ELF-1 (cell line): ENCODE measurements around the gene CLDN24.

Experiments
- DNase-seq: peaks from one replicate; pipeline ENCODE4 v3.0.0-alpha.2; 2016; ENCODE audit warnings: low read depth, low spot score

Gene CLDN24

DNA sequence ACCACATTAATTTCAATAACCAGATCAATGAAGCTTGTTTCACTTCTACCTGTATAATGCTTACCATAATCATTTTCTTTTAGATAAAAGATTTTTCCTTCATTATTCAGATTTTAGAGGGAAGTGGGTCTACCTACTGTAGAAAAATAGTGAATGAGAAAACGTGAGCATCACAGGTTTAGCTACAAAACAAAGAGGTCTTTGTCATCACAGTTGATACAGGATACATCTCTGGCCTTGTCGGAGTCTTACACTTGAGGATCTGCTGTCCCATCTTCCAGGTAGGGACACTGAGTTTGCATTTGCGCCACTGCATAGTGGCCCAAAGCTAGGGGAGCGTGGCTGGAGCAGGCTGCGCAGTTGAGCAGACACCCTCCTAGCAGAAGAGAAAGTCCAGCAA lies 710 bp downstream of the CLDN24 start:
- no peak for DNase-seq

DNA sequence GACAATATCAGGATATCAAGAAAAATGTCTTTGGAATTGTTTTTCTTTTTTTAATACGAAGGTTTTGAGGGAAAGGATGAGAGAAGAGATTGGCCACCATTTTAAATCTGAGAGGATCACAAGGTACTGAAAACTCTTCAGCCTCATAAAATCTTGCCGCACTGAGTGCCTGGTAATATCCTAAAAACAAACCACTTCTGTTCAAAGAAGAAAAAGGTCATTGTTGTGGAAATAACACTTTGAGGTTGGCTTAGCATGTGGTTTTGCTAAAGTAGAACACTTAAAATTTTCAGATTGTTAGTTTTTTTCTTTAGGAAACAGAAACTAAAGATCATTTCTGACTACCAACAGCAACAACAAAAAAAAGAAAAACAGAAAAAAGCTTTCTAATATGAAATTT lies 1.1 kb downstream of the CLDN24 start:
- DNase-seq, result no peak

DNA sequence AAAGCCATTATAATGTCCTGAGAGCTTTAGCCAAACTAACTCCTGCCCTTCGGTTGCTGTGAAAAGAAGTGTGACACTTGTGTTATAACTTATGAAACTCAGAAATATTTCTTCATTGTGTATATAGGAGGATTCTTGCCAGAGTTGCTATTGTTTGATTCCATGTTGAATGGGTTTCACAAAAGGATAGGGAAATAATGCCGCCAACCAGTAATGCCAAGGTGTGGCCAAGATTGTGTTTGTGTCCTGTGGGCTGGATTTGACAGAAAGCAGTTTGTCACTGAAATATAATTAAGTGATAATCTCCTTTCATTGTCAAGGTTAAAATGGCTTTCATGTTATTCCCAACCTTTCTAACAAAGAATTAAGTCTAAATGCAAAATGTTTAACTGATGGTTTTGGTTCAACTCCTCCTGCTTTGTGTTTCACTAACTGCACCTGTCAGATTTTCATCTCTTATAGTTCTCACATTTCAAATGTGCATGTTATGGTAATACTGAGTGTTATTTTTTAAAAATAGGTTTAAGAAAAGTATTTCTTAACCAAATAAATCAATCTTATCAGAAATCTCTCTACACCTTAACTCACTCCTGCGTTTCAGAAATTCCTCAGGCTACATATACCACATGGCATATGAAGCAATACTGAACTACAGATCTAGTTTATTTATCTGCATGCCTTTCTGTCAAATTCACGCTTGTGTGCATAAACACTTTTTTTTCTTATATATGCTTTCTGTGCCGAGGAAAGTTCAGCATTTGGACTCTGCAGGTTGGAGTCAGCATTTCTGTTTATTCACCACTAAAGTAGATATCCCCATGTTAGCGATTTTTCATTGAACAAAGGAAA lies 1.8 kb downstream of the CLDN24 start, which contains the start of gene CLDN22:
Gene CLDN22, minus strand, starts transcription at position 66 of the 849 bp plus-strand sequence. Its CDS starts 58 bp downstream, at position 8.
- no peak for DNase-seq

DNA sequence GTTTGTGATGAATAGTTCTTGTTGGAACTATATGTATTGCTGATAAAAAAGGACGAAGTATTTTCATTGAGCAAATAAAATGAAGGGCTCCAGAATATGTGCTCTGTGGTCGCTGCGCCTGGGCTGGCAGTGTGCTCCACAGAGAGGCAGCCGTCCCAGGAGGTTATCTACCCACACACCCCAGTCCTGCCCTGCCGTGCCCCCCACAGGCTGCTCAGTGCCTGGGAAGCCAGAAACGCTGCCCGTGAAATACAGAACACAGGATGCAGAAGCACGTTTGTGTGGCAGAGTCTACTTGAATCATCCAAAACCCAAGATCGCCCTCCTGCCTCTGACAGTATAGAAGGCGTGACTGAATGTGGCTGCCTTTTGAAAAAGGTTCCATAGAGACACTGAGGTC lies 3.6 kb downstream of the CLDN24 start:
- no peak for DNase-seq

DNA sequence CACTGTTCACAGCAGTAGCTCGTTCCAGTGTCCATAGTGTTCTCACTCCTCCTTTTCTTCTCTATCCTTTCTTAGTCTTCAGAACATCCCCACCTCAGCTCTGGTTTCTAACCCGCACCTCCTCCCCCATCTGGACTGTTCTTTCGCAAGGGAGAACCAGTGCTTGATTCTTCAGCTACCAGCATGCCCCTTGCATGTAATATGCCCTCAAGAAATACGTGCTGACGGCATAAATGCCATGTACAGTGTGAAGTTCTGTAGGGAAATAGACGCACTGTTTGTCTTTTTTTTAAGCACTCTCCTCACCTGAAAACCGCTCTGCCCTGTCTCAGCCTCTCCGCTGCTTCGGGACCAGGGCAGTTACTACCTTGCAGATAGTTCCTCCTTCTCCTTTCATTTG lies 7.4 kb downstream of the CLDN24 start:
- DNase-seq, result no peak

DNA sequence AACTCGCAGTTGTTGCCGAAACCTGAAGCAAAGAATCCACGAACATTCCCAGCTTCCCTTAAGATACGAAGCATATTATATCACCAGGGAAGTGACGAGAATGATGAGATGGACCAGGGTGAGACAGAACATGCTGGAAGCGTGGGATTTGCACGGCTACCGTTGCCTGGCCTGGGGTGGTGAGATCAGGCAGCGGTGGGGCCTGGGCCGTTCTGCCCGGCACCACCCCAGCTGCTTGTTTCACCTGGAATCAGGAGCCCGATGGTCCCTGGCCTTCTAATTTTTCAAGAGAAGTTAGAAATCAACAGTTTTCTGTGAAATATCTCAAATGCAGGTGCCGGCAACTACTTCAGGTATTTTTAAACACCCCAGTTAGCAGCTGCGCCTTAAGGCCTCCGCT lies 7.9 kb downstream of the CLDN24 start:
- no peak for DNase-seq

DNA sequence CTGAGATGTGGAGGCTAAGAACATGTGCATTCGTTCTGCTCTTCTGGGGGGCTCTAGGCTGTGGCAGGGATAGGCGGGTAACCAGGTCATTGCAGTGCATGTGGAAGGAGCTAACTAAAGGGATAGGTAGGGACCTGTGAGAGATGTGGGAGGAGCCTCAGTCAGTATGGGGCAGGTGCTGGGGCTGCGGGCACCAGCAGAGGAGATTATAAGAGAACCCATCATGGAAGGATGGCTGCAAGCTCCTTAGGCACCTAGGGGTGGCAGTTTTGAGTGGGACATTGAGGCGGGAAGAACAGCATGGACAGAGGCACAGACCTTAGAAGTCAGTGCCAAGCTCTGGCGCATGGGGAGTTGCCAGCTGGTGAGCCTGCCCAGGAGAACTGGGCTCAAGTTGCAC lies 9.4 kb downstream of the CLDN24 start:
- no peak for DNase-seq

DNA sequence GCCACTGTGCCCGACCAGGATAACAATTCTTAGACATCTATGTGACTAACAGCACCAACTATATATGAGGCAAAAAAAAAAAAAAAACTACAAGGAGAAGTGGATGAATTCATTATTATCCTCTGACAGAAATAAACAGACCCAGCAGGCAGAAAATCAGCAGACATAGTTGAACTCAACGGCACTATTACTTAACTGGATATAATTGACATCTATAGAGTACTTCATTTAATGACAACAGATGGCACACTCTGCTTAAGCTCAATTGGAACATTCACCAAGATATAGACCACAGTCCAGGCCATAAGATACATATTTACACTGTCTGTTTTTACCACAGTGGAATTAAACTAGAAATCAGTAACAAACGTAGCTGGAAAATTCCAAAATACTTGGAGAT lies 15.4 kb downstream of the CLDN24 start:
- DNase-seq, result no peak

DNA sequence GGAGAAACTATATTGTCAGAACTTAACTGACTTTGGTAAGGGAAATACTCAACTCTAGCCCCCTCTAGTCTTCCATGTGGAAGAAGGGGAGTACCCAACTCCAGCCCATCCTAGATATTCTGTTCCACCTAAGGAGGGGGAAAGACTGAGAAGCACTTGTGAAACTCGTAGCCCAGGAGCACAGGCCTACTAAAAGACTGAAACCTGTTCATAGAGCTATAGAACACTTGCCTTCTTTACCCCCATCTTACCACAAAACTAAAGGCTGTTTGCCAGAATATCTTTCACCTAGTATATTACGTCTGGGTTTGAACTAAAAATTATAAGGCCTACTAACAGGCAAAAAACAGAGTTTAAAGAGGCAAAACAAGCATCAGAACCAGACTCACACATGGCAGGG lies 17.7 kb downstream of the CLDN24 start:
- DNase-seq, result no peak

DNA sequence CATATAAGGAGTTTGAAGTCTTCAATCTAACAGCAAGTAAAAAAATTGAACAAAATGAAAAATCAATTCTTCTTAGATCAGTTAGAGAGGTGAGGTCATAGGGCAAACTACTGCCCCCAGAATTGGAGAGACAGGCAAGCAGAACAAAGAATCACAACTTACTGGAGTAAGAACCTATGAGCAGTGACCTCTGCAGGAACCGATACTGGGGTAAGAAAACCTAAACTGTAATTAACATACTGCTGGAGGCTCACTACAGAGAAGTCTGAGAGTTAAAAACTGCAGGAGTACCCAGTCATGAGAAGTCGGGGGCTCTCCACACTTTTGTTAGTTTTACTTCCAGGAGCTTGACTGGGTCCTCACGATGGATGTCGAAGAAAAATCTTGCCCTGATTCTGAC lies 18.2 kb downstream of the CLDN24 start:
- DNase-seq, result no peak

DNA sequence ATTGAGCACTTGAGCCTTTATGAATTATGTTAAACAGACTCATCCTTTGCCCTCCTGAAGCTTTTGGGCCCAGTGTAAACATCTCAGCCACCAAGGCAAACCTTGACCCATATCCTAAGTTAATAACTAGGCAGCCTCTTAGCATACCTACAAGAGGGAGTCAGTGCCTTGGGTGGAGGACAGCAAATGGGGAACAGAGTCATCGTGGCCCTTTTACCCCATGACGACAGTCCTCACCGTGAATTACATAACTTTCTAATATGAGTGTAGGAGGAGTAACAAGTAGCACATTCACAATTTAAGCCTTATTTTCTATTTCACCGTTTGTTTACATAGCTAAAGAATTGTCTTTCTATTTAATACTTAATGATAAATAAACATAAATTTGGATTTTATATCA lies 18.9 kb downstream of the CLDN24 start:
- DNase-seq, result no peak

DNA sequence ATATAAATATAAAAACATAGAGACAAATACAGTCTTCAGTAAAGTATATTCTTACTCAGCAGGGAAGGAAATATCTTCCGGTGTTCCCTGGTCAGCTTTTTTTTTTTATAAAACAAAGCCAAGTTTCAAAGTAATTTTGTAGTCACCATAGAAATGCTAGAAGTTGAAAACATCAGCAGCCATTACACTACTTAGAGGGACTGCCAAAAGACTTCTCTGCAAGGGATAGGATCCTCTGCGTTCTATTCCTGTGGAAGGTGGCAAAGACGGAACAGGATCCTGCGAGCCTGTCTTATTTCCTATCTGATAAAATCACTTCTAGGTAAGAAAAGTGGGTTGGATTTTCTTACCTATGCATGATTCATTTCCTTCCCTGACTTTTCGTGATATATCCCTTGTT lies 21.6 kb downstream of the CLDN24 start:
- DNase-seq, result no peak

DNA sequence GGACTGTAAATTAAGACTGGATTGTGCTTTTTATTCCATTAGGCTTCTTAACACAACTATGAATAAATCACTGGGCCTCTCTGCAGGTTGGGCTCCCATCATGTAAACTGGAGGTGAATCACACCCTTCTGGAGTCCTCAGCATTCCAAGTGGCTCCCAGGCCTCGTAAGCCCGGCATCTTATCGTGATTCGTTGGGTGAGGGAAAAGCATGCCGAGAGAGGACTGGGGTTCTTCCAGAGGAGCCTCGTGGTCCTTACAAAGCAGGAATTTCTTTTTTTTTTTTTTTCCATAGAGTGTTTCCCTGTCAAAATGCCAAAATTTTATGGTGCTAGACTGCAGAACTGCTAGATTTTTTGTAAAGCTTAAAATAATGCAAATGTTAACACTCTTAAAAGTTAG lies 22.2 kb downstream of the CLDN24 start:
- DNase-seq, result no peak

DNA sequence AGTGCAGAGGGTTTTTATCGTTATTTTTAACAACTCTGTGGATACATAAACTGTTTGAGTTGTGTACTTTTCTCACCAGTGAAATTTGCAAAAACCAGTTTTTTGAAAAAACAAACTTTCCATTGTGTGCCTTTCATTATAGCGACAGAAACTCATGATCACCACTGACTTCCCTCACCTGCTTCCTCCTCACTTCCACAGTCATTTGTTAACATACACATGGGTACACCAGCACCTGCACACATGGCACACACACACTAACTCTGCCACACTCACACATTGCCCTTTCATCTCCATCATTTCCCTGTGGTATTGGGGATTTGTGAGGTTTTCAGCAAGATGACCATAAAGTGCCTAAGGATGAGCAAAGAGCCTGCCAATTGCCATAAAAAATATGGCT lies 22.8 kb downstream of the CLDN24 start:
- no peak for DNase-seq

DNA sequence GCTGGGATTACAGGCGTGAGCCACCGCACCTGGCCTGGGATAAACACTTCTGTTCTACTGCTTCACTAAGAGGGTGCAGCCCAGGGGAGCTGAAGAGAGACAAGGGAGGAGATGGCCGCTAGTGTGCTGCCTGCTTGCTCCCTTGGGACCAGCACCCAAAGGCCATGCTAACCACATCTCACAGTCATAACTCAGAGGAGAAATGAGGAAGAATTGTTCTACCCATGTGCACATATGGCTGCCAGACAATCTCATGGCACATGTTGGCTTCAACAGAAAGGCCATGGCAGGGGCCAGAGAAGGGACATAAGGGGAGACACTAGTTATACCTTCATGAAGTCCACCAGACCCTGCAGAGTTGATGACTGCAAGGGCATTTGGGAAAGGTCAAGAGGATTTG lies 24.6 kb downstream of the CLDN24 start:
- DNase-seq, result no peak

DNA sequence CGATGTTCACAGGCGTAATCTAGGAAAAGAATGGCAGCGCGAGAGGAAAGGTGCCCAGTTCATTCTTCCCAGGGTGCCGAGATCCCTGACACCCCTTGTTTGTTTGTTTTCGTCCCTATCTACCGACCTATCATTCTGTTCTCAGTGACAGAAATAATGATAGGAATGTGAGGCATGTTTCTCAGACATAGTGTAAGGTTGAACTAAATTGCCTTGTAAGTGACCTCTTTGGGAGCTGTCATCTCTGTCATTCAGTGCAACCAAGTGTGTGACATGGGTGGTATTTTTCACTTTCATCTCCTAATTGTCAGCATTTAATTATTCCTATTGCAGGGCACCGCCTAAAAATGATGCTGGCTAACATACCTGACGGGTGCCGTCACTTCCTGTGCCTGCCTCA lies 26.5 kb downstream of the CLDN24 start:
- no peak for DNase-seq

DNA sequence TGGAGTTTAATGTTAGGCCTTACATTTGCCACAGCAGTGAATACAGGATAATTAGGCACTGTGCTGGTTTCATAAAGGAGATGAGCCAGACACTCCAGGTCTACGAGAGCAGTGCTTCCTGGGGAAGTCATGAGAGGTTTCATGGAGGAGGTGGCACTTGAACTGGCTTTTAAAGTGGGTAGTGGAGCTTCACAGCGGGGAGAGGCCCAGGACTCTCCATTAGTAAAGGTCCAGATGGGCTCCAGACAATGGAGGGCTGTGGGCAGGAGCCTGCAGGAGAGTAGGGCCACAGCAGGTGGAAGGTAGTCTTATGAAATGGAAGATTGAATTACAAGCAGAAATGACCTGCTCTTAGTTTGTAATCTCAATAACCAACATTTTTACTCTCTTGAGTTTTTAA lies 31.2 kb downstream of the CLDN24 start:
- no peak for DNase-seq

DNA sequence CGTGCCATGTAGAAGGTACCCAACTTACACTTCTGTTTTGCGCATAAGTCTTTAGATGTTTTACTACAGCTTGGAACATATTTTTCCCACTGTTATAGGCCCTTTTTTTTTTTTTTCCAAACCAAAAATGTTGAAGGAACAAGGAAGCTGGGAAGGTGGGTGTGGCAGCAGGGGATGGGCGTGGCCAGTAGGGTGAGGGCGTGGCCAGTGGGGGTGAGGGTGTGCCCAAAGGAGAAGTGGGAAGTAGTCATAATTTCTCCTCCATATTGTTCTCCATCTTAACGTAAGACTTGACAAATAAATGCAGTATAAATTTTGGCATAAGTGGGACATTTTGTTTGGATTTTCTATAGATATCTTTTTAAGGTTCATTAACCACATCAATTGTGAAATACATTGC lies 32.5 kb downstream of the CLDN24 start:
- peak; percentile 12 for DNase-seq

DNA sequence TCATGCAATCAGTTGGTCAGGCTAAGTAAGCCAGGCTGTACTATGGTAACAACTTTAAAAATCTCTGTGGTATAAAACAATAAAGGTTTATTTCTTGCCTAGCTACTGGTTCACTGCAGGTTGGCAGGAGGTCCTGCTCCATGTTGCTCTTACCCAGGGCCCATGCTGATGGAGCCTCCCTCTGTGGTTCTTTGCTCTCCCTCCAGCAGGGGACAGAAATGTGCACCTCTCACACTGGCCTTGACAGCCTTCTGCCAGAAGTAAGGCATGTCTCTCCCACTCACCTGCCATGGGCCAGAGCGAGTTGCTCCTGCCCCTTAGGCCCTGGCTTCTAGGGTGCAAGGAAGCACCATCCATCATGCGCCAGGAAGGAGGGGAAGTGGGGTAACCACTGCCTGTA lies 33.3 kb downstream of the CLDN24 start:
- DNase-seq, result peak; percentile 21

DNA sequence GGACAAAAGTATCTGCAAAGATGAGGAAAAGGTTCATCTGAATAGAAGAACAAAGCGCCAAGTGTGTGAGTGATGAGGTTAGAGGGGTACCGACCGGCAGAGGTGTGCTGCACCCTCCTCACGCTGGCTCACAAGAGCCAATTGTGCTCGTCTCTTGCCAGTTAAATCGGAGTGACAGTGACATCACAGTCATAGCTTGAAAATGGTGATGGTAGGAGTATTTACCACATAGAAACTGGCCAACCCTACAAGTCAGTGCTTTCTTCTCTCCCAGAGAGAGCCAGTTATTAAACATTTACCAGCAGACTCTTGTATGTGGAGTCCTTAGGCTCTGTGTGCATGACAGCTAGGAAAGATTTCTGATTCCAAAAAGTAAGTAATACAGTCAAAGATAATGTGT lies 34.5 kb downstream of the CLDN24 start:
- DNase-seq, result no peak

DNA sequence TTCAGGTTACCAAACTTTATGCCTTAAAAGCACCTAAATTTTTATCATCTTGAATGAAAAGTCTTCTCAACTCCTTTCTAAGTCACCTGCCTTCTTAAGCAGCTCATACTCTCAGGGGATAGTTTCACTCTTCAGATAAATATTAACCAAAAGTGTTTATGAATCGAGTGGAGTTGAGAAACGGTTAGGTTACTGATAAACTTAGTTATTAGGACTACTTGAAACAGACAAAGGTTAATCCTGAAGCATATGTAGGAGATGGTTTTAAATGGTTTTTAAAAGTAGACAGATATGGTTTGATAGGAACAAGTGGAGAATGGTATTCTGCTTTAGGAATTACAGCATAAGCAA lies 34.9 kb downstream of the CLDN24 start:
- DNase-seq, result no peak

DNA sequence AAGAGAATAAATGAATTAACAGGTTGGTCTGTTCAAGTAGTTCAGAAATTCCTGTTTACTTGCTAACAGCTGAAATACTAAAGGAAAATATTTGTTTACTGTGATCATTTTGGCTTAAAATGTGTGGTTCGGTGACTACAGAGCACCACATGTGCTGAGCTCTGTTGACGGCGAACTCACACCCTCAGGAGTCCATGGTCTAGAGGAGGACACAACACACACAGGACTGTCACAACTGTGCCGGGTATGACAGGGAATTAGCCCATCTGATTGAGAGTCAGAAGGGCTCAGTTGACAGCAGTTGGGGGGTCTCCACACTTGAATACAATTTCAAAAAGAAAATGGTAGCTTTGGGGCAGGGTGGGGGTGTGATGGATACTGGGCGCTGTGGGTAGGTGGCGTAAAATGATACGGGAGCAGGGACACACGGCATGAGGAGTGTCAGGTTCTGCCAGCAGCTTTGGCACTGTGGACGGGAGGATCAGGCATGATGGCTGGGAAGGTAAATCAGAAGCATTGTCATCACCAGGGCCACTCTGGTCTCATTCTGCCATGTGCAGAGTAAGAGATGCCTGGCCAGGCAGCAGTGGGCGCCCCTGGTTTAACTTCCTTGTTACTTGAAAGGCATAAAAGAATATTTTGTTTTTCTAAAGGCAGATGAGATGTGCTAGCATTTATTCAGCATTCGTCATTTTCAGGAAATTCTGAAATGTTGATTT lies 35.5 kb downstream of the CLDN24 start:
- no peak for DNase-seq

DNA sequence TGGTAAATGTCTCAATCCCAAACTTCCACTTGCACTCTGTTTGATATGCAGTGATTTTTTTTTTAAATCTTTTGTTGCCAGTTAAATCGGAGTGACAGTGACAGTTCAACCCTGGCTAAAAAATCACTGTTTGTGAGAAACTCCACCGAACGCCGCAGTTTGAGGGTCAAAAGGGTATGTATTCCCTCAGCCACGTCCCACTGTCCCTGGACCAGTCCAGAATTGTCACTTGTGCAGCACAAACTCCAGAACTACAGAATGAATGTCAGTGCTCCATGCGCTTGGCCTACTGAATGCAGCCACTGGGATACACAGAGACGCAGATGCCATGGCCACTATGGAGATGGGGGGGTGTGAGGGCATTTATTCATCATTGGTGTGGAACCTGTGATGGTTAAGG lies 36.3 kb downstream of the CLDN24 start:
- no peak for DNase-seq
